Effector CD8-positive, alpha-beta T cell (primary cell): ENCODE measurements around the gene TNNI2.
"Not testable (repeated sequence)": the region's sequence is repeated elsewhere in the genome, so short reads cannot be mapped to it uniquely, and the experiment has no call there.

Experiments used
- DNase-seq: peaks from one replicate; lab custom pipeline; 2025; lab: John Stamatoyannopoulos, UW
- total RNA-seq, 4 experiments: gene quantifications; one replicate each; lab custom pipeline; 2026; lab: John Stamatoyannopoulos, UW

Gene TNNI2
- 0 to 0.68 (median 0.04) reads per million in 4 experiments for total RNA-seq

- DNase-seq = no peak
These were observed at the start of gene TNNI2 for GRCh38 chr11:1838426-1839144. TSS of gene TNNI2 (plus strand) at chr11:1838981. CDS start at chr11:1839697, 716 bp downstream.

DNA sequence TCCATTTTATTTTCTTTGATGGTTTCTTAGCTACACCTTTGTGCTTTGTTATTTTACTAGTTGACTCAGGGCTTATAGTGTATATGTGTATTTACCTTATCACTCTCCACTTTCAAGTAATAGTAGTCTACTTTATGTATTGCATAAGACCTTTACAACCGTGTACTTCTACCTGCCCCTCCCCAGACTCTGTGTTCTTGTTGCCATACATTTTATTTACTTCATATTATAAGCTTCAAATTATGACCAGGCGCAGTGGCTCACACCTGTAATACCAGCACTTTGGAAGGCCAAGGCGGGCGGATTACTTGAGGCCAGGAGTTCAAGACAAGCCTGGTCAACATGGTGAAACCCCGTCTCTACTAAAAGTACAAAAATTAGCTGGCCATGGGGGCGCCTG is 46.9 kb upstream of the TNNI2 start:
- no peak for DNase-seq

DNA sequence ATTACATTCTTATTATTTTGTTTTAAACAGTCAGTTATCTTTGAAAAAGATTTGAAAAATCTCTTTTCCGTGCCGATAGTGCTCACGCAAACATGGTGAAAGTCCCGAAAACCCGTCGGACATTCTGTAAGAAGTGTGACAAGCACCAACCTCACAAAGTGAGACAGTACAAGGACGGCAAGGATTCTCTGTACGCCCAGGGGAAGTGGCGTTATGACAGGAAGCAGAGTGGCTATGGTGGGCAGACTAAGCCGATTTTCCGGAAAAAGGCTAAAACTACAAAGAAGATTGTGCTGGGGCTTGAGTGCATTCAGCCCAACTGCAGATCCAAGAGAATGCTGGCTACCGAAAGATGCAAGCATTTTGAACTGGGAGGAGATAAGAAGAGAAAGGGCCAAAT is 46.3 kb upstream of the TNNI2 start:
- no peak for DNase-seq

GRCh38 chr11:1793081-1793480 is 45.7 kb upstream of the TNNI2 start:
- DNase-seq = no peak

DNA sequence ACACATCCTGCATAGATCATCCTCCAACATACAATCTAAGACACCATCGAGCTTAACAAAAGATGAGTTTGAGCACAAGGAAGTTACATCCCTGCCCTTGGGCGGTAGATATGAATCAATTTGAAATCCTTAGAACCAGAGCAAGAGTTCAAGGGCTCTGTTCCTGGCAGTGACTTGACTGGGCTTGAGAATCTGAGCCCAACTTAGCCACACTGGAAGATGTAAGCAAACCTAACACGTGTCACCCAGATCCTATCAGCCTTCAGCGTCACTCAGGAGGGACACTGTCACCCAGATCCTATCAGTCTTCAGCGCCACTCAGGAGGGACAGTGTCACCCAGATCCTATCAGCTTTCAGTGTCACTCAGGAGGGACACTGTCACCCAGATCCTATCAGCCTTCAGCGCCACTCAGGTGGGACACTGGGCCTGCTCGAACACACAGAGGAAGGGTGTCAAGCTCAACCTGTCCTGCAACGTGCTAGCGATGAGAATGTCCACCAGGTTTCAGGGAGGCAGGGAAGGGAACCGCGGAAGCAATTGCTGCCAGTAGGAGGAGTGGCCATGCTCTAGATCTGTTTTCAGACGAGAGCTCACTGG is 42.3 kb upstream of the TNNI2 start:
- no peak for DNase-seq

- DNase-seq = no peak
These were observed 41.2 kb upstream of the TNNI2 start for GRCh38 chr11:1797391-1798125.

DNA sequence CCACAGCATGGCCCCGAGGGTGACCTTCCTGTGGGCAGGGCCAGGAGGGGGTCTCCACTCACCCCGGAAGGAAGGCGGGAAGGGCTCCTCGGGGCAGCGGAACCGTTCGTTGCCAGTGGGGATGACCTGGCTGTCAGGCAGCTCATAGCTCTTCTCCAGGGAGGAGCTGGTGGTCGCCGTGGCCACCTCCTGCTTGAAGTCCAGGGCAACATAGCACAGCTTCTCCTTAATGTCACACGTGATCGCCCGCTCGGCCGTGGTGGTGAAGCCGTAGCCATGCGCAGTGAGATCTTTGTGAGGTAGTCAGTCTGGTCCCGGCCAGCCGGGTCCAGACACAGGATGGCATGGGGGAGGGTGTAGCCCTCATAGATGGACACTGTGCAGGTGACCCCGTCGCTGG is 35.5 kb upstream of the TNNI2 start:
- no peak for DNase-seq

- not testable (repeated sequence) for DNase-seq
These were observed 34.8 kb upstream of the TNNI2 start for GRCh38 chr11:1803835-1804519.

DNA sequence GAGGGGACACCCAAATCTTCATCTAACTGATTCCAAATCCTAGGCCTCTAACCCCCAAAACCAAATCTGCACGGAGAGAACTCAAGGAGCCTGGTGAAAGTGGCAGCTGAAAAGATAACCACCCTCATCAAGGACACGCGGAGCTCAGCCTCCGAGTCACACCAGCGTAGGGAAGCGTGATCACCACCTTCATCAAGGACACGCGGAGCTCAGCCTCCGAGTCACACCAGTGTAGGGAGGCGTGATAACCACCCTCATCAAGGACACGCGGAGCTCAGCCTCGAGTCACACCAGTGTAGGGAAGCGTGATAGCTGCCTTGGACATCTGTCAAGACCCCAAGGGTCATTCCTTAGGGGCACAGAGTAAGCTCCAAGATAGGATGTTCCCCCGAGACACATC is 33.3 kb upstream of the TNNI2 start:
- DNase-seq = no peak

DNA sequence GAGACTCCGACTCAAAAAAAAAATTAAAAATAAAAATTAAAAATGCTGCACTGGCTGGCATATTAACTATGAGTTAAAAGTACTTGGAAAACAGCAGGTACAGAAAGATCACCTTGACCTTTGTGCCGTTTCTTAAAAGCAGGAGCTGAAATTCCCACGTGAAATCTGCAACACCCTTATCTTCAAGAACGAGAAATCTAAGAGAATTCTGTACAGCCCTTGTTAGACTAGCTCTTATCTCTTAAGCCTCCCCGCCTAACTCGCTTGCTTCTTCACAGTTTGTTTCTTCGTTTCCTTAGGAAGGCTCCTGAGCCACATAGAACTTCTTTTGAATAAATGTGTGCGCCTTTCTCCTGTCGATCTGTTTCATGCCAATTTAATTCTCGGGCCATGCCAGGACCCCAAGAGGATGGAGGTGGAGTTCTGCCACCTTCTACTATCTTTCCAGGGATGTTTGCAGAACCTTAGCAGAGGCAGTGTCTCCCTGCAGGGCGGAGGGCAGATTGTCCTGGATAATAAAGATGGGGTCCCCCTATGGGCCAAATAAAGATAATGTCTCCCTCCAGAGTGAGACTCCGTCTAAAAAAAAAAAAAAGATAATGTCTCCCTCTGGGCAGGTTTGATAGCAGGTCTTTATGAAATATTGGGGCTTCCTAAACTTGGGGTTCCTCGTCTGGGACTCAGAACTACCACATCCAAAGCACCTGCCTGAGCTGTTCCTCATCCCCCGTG is 31.4 kb upstream of the TNNI2 start:
- DNase-seq = no peak

- DNase-seq = no peak
These were observed 28.0 kb upstream of the TNNI2 start for GRCh38 chr11:1810761-1811160.

- no peak for DNase-seq
These were observed 26.5 kb upstream of the TNNI2 start for GRCh38 chr11:1812274-1812673.

- no peak for DNase-seq
These were observed 26.0 kb upstream of the TNNI2 start for GRCh38 chr11:1812801-1813200.

GRCh38 chr11:1813356-1813755 is 25.4 kb upstream of the TNNI2 start:
- not testable (repeated sequence) for DNase-seq

DNA sequence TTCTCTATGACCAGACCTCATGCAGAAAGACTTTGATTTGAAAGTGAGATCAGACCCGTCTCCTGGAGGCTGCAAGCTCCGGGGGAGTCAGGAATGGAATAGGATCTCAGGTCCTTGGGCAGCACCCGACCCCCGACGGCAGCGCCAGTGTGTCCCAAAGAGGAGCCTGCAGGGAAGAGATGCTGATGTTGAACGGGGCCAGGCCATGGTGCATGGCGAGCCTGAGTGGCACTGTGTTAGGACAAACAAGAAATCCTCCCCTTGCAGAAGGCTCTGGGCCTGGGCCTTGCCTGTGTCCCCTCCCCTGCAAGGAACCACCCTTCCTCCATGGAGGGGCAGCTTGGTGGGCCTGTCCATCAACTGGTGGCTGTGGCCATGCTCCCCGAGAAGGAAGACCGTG is 24.1 kb upstream of the TNNI2 start:
- no peak for DNase-seq

GRCh38 chr11:1815311-1815710 is 23.5 kb upstream of the TNNI2 start:
- DNase-seq = no peak

GRCh38 chr11:1815751-1816150 is 23.0 kb upstream of the TNNI2 start:
- no peak for DNase-seq

DNA sequence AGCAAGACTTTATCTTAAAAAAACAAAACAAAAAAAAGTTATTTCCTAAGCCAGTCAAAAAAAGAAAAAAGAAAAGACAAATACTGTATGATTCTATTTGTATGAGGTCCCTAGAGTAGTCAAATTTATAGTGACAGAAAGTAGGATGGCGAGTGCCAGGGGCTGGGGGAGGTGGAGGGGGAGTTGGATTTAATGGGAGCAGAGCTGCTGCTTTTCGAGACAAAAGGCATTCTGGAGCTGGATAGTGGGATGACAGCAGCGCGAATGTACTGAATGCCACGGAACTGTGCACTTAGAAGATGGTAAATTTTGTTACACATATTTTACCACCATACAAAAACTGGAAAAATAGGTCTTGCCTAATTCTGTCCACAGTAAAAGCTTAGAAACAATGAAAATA is 21.8 kb upstream of the TNNI2 start:
- no peak for DNase-seq

DNA sequence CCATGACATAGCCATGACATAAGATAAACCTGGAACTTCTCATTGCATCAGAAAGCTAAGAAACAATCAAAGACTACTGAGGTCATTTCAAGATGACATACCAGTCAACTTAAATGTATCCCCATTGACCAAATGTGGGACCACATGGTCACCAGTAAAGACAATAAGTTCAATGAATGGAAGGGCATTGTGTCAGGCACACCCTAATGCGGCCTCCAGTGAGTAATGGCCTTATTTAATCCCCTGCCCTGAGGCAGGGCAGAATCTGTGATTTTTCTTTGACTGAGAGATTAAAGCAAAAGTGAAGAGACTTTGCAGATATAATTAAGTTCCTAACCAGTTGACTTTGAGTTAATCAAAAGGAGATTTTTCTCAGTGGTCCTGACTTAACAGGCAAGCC is 21.3 kb upstream of the TNNI2 start:
- DNase-seq = no peak

GRCh38 chr11:1819074-1819473 is 19.7 kb upstream of the TNNI2 start:
- no peak for DNase-seq

DNA sequence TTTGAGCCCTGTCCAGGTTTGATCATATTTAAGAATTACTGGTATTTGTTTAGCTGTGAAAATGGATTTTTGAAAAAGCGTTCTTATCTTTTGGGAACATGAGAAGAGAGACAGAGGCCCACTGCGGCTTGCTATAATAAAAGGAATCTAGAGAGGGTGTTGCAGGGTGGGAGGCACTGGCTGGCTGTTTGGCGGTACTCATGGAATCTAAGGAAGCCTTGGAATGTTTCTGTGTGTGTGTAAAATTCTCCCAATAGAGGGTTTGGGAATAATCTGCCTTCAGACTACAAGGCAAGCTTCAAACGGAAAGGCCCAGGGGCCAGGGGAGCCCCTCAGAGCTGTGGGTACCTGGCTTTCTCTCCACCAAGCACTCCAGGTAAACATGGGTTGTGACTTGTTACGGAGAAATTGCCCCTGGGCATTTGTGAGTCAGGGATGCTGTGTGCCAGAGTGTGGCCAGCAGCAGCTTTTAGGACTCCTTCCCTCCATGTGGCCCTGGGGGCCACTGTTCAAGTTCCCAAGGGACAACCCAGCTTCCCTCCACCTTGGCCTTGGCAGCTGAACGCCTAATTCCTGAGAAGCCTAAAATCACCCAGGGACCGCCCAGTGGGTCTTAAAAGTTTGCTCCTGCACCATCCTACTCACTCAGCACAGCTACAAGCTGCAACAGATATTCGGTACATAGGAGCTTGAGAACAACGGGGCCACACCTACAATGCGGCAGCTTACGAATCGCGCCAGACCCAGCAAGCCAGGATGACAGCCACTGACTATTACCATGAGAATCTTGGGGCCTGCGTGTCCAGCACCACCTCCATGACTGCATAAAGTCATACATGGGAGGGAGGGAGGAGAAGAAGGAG is 18.1 kb upstream of the TNNI2 start:
- no peak for DNase-seq
